ENCODE measurements around the gene EID1.

GRCh38 chr15:48891232-48891765, 13.4 kb downstream of the EID1 start:
- TF ChIP-seq, protein P1, sequence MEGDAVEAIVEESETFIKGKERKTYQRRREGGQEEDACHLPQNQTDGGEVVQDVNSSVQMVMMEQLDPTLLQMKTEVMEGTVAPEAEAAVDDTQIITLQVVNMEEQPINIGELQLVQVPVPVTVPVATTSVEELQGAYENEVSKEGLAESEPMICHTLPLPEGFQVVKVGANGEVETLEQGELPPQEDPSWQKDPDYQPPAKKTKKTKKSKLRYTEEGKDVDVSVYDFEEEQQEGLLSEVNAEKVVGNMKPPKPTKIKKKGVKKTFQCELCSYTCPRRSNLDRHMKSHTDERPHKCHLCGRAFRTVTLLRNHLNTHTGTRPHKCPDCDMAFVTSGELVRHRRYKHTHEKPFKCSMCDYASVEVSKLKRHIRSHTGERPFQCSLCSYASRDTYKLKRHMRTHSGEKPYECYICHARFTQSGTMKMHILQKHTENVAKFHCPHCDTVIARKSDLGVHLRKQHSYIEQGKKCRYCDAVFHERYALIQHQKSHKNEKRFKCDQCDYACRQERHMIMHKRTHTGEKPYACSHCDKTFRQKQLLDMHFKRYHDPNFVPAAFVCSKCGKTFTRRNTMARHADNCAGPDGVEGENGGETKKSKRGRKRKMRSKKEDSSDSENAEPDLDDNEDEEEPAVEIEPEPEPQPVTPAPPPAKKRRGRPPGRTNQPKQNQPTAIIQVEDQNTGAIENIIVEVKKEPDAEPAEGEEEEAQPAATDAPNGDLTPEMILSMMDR (IDR thresholded peaks at IDR 0.05) = no peak
- no peak for TF ChIP-seq POLR2A (IDR thresholded peaks at IDR 0.05)

Measured in prostate gland (tissue), 2 donors.